Measurements from ENCODE around the gene HCN4.

DNA sequence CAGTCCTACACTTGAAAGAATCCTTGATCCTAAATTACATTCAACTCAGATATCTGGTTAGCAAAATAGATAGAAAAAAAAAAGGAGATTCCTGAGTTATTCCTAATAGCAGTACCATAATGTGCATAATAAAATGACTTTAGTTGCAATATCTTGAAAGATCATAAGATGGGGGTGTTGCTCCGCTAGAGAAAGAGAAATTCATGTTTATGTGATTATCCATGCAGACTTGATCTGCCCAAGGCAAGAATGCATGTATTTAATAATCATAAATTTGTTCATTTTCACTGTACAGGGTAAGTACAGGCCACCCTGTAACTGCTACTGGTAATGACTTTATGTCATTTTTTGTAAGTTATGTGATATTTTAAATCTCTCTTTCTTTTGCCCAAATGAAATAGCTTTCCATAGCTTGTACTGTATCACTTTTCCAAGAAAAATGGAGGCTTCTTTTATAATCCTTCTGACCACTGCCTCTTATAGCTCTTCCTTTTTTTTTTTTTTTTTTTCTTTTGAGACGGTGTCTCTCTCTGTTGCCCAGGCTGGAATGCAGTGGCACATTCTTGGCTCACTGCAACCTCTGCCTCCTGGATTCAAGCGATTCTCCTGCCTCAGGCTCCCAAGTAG, 84.6 kb downstream of the HCN4 start:
- TF ChIP-seq, protein P1, sequence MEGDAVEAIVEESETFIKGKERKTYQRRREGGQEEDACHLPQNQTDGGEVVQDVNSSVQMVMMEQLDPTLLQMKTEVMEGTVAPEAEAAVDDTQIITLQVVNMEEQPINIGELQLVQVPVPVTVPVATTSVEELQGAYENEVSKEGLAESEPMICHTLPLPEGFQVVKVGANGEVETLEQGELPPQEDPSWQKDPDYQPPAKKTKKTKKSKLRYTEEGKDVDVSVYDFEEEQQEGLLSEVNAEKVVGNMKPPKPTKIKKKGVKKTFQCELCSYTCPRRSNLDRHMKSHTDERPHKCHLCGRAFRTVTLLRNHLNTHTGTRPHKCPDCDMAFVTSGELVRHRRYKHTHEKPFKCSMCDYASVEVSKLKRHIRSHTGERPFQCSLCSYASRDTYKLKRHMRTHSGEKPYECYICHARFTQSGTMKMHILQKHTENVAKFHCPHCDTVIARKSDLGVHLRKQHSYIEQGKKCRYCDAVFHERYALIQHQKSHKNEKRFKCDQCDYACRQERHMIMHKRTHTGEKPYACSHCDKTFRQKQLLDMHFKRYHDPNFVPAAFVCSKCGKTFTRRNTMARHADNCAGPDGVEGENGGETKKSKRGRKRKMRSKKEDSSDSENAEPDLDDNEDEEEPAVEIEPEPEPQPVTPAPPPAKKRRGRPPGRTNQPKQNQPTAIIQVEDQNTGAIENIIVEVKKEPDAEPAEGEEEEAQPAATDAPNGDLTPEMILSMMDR (conservative IDR thresholded peaks at IDR 0.05 in 1 of 2, IDR thresholded peaks at IDR 0.05 in 1 of 2; ENCODE audit: extremely low read depth in 1 of 2, insufficient read depth in 1 of 2, low read depth in 1 of 2, low read length in 2 of 2), result no peak
- TF ChIP-seq EZH2 (IDR thresholded peaks at IDR 0.05; ENCODE audit: borderline replicate concordance, low read length), result no peak

All from mammary epithelial cell (primary cell).